MV-4-11 (cell line): ENCODE data around the gene DCC.

ENCODE experiments used
- DNase-seq: peaks from one replicate; lab custom pipeline; 2025; lab: John Stamatoyannopoulos, UW

The DCC gene

GRCh38 chr18:53225567-53226325, 885.7 kb downstream of the DCC start:
- no peak for DNase-seq

GRCh38 chr18:53234610-53235009, 894.6 kb downstream of the DCC start:
- no peak for DNase-seq

- no peak for DNase-seq
Measured at GRCh38 chr18:53241161-53241560, 901.2 kb downstream of the DCC start.

- DNase-seq, result no peak
Measured at GRCh38 chr18:53253789-53254188, 913.8 kb downstream of the DCC start.

GRCh38 chr18:53254265-53254664, 914.3 kb downstream of the DCC start:
- no peak for DNase-seq

GRCh38 chr18:53261241-53261640, 921.2 kb downstream of the DCC start:
- DNase-seq, result no peak

GRCh38 chr18:53266850-53267249, 926.9 kb downstream of the DCC start:
- DNase-seq, result no peak

GRCh38 chr18:53268455-53268854, 928.5 kb downstream of the DCC start:
- no peak for DNase-seq

- DNase-seq, result no peak
Measured at GRCh38 chr18:53281406-53281805, 941.4 kb downstream of the DCC start.

- no peak for DNase-seq
Measured at GRCh38 chr18:53283708-53284107, 943.7 kb downstream of the DCC start.

GRCh38 chr18:53305461-53305860, 965.5 kb downstream of the DCC start:
- no peak for DNase-seq

- DNase-seq, result no peak
Measured at GRCh38 chr18:53319628-53320027, 979.6 kb downstream of the DCC start.

- DNase-seq, result no peak
Measured at GRCh38 chr18:53322163-53322562, 982.2 kb downstream of the DCC start.

GRCh38 chr18:53324353-53324752, 984.4 kb downstream of the DCC start:
- peak; percentile 20 for DNase-seq

- DNase-seq, result no peak
Measured at GRCh38 chr18:53360501-53361443, 1020.8 kb downstream of the DCC start.

- DNase-seq, result no peak
Measured at GRCh38 chr18:53375621-53376020, 1035.6 kb downstream of the DCC start.

GRCh38 chr18:53380063-53380639, 1040.2 kb downstream of the DCC start:
- peak; percentile 46 for DNase-seq

- DNase-seq, result no peak
Measured at GRCh38 chr18:53382870-53383269, 1042.9 kb downstream of the DCC start.

GRCh38 chr18:53385889-53386288, 1045.9 kb downstream of the DCC start:
- peak; percentile 53 for DNase-seq

- DNase-seq, result no peak
Measured at GRCh38 chr18:53387581-53387980, 1047.6 kb downstream of the DCC start.

GRCh38 chr18:53402670-53403069, 1062.7 kb downstream of the DCC start:
- no peak for DNase-seq

- DNase-seq, result peak; percentile 78
Measured at GRCh38 chr18:53408271-53408670, 1068.3 kb downstream of the DCC start.

- no peak for DNase-seq
Measured at GRCh38 chr18:53411511-53411910, 1071.5 kb downstream of the DCC start.
